Lower leg skin (tissue), 4 donors: ENCODE results near the gene MXRA7. TPM values are rescaled to one million over a fixed set of nuclear protein-coding genes. Genes with fewer than 3 reads are reported as not detected.
"Not testable (repeated sequence)": the region's sequence is repeated elsewhere in the genome, so short reads cannot be mapped to it uniquely, and the experiment has no call there.

Experiments
- DNase-seq, 2 donors: peaks; one replicate each; pipeline ENCODE4 v3.0.0-alpha.2; 2019; ENCODE audit warnings: low spot score in 2 of 2
- H3K4me3 ChIP-seq: fragments of 200-600 bp; sonication (generic); 2 replicates; pipeline ENCODE4 v1.5.1; 2017; ENCODE audit warnings: mild to moderate bottlenecking, low read depth; ENCODE audit not compliant: poor library complexity, severe bottlenecking
- CTCF ChIP-seq, 3 donors: fragments of 450-650 bp; IDR thresholded peaks; one replicate each; pipeline ENCODE4 v1.5.1; 2016; ENCODE audit warnings: antibody characterized with exemption in 3 of 3, mild to moderate bottlenecking in 3 of 3, moderate library complexity in 2 of 3
- POLR2A ChIP-seq, 2 donors: fragments of 450-650 bp; IDR thresholded peaks; one replicate each; pipeline ENCODE4 v1.6.1; 2016 to 2017; ENCODE audit warnings: antibody characterized with exemption in 2 of 2, mild to moderate bottlenecking in 1 of 2, moderate library complexity in 1 of 2
- WGBS, 2 donors: methylation state at CpG; one replicate each; pipeline ENCODE4 v1.1.5; 2018; 5-methylcytosine and 5-hydroxymethylcytosine counted together
- intact Hi-C: fragments of 100-400 bp; cut with DNase I; formaldehyde crosslinking; loops from one replicate; pipeline ENCODE4 v1.15.0; 2023; ENCODE audit warnings: low total_unique reads
- total RNA-seq, 4 donors: library from RNA; depleted of rRNA; stranded (reverse); fragments of >200 nt; gene quantifications; one replicate each; pipeline ENCODE4 v1.1.0, GENCODE V29; 2016

MXRA7 gene
- total RNA-seq, 4 donors from 2014 or later = 31.6 to 97.4 (median 47.1) TPM

GRCh38 chr17:76701471-76701967 is 9.2 kb downstream of the MXRA7 start:
- H3K4me3 ChIP-seq = no peak overlapping the region
- intact Hi-C loops = no loop called here
- DNase-seq = no peak
- TF ChIP-seq CTCF (IDR thresholded peaks at IDR 0.05) (no peak), POLR2A (IDR thresholded peaks at IDR 0.05) (no peak)
- 44 to 54% methylated on average over 11 of the region's 11 CpGs for WGBS, 2 donors

GRCh38 chr17:76700617-76701470 is 9.9 kb downstream of the MXRA7 start:
- DNase-seq = no peak
- intact Hi-C loops = no loop called here
- WGBS, 2 donors = 19 to 22% methylated on average over 32 of the region's 33 CpGs

DNA sequence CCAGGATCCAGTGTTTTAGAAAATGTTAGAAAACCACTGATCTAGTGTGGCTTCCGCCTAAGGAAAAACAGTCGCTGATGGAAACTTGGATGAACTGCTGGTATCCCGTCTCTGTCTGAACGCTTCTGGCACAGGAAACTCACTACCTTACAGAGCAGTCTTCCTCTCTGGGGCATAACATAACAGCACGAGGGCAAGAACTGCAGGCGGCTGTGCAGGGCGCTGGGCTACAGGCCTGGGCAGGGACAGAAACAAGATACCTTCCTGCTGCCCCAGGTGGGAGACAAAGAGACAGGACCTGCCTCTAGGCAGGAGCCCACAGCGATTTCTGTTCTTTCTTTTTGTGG is 10.5 kb downstream of the MXRA7 start:
- no peak overlapping the region for H3K4me3 ChIP-seq
- no peak for TF ChIP-seq CTCF (IDR thresholded peaks at IDR 0.05)
- TF ChIP-seq POLR2A (IDR thresholded peaks at IDR 0.05) = no peak
- DNase-seq = no peak
- intact Hi-C loops = no loop called here
- 23 to 41% methylated on average over 8 of the region's 8 CpGs for WGBS, 2 donors

More at GRCh38 chr17:76700617-76701470, 9.9 kb downstream of the MXRA7 start:
- TF ChIP-seq CTCF (IDR thresholded peaks at IDR 0.05) (no peak), POLR2A (IDR thresholded peaks at IDR 0.05) (no peak)
- no peak overlapping the region for H3K4me3 ChIP-seq

DNA sequence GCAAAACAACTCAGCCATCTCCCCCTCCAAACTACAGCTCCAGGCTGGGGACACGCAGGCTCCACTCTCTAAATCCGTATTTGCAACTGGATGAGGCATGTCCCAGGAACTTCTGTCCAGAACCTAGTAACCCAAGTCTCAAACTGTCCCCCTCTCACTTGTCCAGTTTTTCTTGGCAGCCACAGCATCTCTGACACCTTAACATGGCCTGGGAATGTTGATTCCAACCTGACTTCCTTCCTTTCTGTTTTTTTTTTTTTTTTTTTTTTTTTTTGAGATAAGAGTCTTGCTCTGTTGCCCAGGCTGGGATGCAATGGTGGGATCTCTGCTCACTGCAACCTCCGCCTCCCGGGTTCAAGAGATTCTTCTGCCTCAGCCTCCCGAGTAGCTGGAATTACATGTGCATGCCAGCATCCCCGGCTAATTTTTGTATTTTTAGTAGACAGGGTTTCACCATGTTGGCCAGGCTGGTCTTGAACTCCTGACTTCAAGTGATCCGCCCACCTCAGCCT is 12.2 kb downstream of the MXRA7 start:
- WGBS, 2 donors = 89 to 95% methylated on average over 7 of the region's 7 CpGs
- intact Hi-C loops, DNase-seq: not testable (repeated sequence)

DNA sequence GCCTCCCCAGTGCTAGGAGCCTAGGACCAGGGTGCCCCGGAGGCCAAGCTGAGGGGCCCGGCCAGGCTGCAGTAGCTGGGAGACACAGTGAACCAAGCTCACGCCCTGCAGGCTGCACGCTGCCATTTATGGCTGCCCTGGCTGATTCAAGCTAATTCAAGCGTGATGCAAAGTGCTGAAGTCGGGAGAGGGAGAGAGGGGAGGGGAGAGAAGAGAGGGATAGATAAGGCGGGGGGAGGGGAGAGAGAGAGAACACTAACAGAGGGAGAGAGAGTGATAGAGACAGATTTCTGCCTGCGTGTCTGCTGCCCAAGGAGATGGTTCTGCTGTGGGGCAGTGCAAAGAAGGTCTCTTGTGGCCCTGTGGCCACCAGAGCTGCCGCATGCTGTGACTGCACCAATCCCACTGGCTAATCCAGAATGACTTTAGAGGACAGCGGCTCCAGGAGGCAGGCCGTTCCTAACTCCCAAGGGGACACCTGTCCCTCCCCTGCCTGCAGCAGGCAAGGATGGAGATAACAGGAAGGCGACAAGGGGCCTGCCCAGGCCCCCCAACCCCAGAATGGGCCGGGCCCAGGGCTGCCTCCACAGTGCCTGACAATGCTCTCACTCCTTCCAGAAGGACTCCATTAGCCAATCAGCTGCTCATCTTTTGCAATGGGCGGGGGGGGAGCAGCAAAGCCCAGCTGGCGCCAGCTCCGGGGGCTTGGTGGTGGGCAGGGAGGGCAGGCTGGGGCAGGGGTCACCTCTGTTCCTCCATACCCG is 12.9 kb downstream of the MXRA7 start:
- intact Hi-C loops = no loop called here
- DNase-seq = no peak
- no peak overlapping the region for H3K4me3 ChIP-seq
- 59 to 60% methylated on average over 14 to 16 of the region's 17 CpGs for WGBS, 2 donors
- no peak for TF ChIP-seq POLR2A (IDR thresholded peaks at IDR 0.05)
- no peak for TF ChIP-seq CTCF (IDR thresholded peaks at IDR 0.05)

More for the DNA sequence above, 12.2 kb downstream of the MXRA7 start:
- H3K4me3 ChIP-seq = not testable (repeated sequence)
